Chondrocyte (in vitro differentiated cells): Measurements from ENCODE around the gene RPTOR. TPM values are rescaled to one million over a fixed set of nuclear protein-coding genes. Genes with fewer than 3 reads are reported as not detected.

Experiments
- DNase-seq: peaks from one replicate; pipeline ENCODE4 v3.0.0; 2021; ENCODE audit warnings: mixed read lengths, low spot score
- H3K27ac Mint-ChIP-seq: one replicate; pipeline ENCODE4 v1.8.0; 2021; ENCODE audit warnings: mild to moderate bottlenecking, moderate library complexity, mixed read lengths; ENCODE audit not compliant: unreplicated experiment
- H3K27me3 Mint-ChIP-seq: 2 replicates; pipeline ENCODE4 v1.8.0; 2021; ENCODE audit warnings: low read depth, mixed read lengths
- H3K36me3 Mint-ChIP-seq: 2 replicates; pipeline ENCODE4 v1.8.0; 2021; ENCODE audit warnings: low read depth, mixed read lengths
- H3K4me1 Mint-ChIP-seq: 2 replicates; pipeline ENCODE4 v1.8.0; 2021; ENCODE audit warnings: low read depth, mild to moderate bottlenecking, mixed read lengths
- H3K4me3 Mint-ChIP-seq: one replicate; pipeline ENCODE4 v1.8.0; 2021; ENCODE audit warnings: mild to moderate bottlenecking, moderate library complexity, mixed read lengths; ENCODE audit not compliant: unreplicated experiment
- H3K9me3 Mint-ChIP-seq: 2 replicates; pipeline ENCODE4 v1.8.0; 2021; ENCODE audit warnings: low read depth, mixed read lengths
- total RNA-seq: library from RNA; stranded (reverse); gene quantifications from 3 replicates; pipeline ENCODE4 v1.2.1, GENCODE V29; 2021
- TF ChIP-seq, protein P1 (sequence below): fragments of 200-600 bp; sonication (generic); IDR thresholded peaks from 2 replicates; pipeline ENCODE4 v1.5.0; 2021; ENCODE audit warnings: antibody characterized with exemption, mild to moderate bottlenecking, moderate library complexity

The RPTOR gene
- total RNA-seq, 1 donor from 2014 or later = 30.9 TPM

DNA sequence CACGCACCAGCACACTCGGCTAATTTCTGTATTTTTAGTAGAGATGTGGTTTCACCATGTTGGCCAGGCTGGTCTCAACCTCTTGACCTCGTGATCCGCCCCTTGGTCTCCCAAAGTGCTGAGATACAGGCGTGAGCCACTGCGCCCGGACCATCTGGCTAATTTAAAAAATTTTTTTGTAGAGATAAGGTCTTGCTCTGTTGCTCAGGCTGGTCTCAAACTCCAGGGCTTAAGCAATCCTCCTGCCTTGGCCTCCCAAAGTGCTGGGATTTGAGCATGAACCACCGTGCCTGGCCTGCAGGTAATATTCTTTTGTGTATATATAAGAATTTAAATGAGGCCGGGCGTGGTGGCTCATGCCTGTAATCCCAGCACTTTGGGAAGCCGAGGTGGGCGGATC is 115.0 kb downstream of the RPTOR start:
- Mint-ChIP-seq H3K4me3 (no peak overlapping the region), H3K36me3 (peaks cover 10% of the 10 kb centered on the region), H3K27me3 (no peaks in the 10 kb centered on the region), H3K9me3 (peaks cover 10% of the 10 kb centered on the region), H3K27ac (no peak overlapping the region), H3K4me1 (peaks cover 17% of the 10 kb centered on the region)
- no peak for DNase-seq
- TF ChIP-seq, protein P1, sequence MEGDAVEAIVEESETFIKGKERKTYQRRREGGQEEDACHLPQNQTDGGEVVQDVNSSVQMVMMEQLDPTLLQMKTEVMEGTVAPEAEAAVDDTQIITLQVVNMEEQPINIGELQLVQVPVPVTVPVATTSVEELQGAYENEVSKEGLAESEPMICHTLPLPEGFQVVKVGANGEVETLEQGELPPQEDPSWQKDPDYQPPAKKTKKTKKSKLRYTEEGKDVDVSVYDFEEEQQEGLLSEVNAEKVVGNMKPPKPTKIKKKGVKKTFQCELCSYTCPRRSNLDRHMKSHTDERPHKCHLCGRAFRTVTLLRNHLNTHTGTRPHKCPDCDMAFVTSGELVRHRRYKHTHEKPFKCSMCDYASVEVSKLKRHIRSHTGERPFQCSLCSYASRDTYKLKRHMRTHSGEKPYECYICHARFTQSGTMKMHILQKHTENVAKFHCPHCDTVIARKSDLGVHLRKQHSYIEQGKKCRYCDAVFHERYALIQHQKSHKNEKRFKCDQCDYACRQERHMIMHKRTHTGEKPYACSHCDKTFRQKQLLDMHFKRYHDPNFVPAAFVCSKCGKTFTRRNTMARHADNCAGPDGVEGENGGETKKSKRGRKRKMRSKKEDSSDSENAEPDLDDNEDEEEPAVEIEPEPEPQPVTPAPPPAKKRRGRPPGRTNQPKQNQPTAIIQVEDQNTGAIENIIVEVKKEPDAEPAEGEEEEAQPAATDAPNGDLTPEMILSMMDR = no peak

DNA sequence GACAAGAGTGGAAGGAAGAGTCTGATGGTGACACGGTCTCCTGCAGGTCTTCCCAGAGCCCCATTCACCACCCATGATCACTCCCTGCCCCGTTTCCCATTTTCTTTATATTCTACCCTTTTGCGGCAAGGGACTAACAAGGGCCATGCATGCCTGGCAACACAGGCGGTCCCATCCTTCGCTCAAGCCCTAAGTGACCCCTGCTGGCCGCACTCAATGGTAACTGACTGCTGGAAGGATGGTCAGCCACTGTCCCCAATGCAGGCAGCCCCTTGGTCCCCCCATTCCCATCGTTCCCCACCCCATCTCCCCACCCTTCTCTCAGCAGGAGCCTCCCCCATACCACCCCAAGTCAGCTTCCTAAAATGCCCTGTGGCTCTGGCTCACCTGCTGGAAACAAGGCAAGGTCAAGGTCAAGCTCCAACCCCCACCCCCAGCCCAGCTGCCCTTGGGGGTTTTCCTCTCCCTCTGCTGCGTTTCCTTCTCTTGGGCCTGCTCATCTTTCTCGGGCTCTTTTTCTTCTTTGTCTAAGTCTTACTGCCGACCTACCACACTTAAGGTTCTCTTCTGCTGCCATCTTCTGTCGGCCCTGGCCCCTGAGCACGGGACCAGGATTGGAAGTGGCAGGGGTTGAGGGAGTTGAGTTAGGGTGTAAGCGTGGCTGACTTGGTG is 116.0 kb downstream of the RPTOR start:
- H3K4me1 Mint-ChIP-seq = peaks cover 17% of the 10 kb centered on the region
- peaks cover 10% of the 10 kb centered on the region for H3K9me3 Mint-ChIP-seq
- TF ChIP-seq, protein P1 = no peak
- DNase-seq = no peak
- peaks cover 10% of the 10 kb centered on the region for H3K36me3 Mint-ChIP-seq
- peak overlapping the region; percentile 22 for H3K27ac Mint-ChIP-seq
- no peaks in the 10 kb centered on the region for H3K27me3 Mint-ChIP-seq
- H3K4me3 Mint-ChIP-seq = no peak overlapping the region

DNA sequence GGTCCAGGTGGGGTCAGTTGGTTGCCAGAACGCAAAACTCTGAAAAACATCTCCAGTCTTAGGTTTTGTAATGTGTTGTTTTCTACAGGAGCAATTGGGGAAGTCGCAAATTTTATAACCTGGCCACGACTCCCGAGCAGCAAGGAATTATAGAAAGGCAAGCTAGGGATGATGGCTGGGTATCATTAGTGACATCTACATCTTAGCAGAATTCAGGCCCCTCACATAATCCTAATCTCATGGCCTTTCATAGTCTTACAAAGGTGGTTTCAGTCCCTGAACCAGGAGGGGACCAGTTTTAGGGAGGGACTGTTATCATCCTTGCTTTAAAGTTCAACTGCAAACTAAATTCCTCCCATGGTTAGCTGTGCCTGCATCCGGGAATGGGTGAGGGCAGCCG is 117.9 kb downstream of the RPTOR start:
- Mint-ChIP-seq H3K36me3 (peaks cover 10% of the 10 kb centered on the region), H3K27me3 (no peaks in the 10 kb centered on the region), H3K4me3 (no peak overlapping the region), H3K9me3 (peaks cover 6% of the 10 kb centered on the region), H3K27ac (no peak overlapping the region), H3K4me1 (peaks cover 24% of the 10 kb centered on the region)
- TF ChIP-seq, protein P1 = no peak
- DNase-seq = no peak

DNA sequence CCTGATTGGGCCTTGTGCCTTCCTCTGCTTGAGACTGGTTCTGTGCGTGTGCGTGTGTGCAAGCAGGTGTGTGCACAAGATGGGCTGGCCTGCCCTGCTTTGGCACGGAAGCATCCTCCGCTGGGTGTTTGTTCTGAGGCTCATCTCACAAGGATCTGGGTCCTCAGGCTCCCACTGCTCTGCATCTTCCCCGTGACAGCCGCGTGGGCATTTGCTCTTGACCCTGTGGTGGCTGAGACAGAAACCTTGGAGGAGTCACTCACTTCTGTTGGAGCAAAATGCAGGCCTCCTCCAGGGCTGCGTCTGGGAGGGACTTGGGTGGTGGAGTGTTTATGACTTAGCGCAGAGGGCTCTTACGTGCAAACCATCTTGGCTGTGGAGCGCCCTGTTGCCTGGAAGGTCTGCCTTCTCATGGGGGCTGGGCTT is 119.2 kb downstream of the RPTOR start:
- H3K9me3 Mint-ChIP-seq = no peaks in the 10 kb centered on the region
- TF ChIP-seq, protein P1 = no peak
- no peak for DNase-seq
- no peaks in the 10 kb centered on the region for H3K27me3 Mint-ChIP-seq
- H3K27ac Mint-ChIP-seq = no peak overlapping the region
- H3K4me1 Mint-ChIP-seq = peaks cover 17% of the 10 kb centered on the region
- peaks cover 2% of the 10 kb centered on the region for H3K36me3 Mint-ChIP-seq
- no peak overlapping the region for H3K4me3 Mint-ChIP-seq

DNA sequence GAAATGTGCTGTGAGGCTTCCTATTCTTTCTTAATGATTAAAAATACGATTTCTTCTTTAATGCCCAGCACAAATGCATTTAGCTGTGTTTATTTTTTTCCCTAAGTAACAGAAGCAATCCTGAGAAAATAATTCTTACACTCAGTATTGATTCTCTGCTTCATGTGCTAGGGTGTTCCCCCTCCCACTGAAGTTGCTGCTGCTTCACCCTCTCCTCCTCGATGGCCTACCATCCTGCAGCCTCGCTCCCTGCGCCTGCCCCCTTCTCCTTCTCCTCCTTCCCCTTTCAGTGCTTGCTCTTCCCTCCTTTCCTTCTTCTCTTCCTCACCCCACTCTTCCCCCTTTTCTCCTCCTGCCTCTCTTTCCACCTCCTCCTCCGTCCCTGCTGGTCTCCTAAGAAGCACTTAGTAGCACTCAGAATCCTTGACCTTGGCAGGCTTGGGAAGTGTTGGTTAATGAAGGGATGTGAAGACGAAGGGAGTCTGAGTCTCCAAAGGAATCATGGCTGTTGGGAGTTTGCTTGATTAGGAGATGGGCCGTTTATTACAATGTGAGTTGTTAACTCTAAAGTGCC is 119.7 kb downstream of the RPTOR start:
- Mint-ChIP-seq H3K27ac (no peak overlapping the region), H3K9me3 (no peaks in the 10 kb centered on the region), H3K4me3 (no peak overlapping the region), H3K4me1 (peaks cover 16% of the 10 kb centered on the region), H3K27me3 (no peaks in the 10 kb centered on the region), H3K36me3 (no peaks in the 10 kb centered on the region)
- DNase-seq = no peak
- TF ChIP-seq, protein P1 = no peak
